ENCODE results near the gene DAZAP2.
"Not testable (repeated sequence)": the region's sequence is repeated elsewhere in the genome, so short reads cannot be mapped to it uniquely, and the experiment has no call there.

DAZAP2 gene

DNA sequence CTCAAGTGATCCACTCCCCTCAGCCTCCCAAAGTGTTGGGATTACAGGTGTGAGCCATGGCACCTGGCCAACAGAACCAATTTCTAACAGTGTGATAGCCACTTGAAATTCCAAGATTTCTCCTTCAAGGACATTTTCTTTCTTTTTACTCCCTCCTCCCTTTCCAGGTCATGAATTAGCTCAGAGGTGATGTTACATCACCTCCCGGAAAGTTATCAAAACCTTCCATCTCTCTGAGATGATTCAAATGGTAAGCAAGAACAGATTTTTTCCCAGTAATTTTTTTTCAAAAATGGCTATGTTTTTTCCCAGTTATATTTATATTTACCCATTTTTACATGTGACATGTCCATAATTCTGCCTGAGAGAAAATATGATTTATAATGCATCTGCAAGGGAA lies 47.2 kb downstream of the DAZAP2 start:
- TF ChIP-seq FOXK2 (IDR thresholded peaks at IDR 0.05) (no peak), NFRKB (IDR thresholded peaks at IDR 0.05) (no peak), L3MBTL2 (conservative IDR thresholded peaks at IDR 0.05) (no peak), ARNT (IDR thresholded peaks at IDR 0.05) (no peak)
- no peak for DNase-seq (ENCODE audit: extremely low spot score)
- POLR2A ChIA-PET = no interaction called here
- CTCF ChIA-PET = no interaction called here

DNA sequence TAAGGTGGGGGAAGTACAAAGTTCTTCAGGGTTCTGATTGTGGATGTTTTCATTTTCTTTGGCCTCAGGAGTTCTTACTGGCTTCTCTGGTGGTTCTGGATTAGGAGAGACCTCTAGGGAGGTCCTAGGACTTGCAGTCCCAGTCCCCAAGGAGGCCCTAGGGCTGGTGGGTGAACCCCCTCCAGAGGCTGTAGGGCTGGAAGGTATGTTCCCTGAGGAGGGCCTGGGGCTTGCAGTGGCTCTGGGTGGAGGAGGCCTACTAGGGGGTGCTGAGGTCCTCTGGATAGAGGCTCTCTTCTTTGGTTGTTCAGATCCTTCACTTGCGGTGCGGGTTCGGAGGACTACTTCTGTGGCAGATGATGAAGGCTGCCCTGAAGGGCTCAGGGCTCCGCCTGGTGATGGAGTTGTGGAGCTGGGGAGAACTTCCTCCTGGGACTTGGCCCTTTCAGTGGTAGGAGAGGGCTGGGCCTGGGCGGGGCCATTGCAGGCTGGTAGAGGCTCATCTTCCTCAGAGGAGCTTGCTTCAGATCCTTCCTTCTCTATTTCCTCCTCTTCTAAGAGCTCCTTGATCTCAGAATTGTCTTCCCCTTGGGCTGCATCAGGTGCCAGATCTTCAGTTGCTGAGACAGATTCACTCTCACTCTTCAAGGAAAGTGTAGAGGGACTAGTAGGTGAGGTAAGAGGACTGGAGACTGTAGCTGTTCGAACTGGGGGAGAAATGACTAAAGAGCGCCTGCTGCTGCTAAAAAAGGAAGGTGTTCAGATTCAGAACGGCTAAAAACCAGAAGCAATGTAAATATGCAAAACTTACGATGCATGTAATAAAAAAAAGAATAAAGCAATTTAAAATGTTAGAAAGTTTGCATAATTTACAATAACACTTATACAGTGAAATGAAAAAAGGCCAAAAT lies 53.2 kb downstream of the DAZAP2 start:
- DNase-seq (ENCODE audit: extremely low spot score); CTCF ChIA-PET; POLR2A ChIA-PET: not testable (repeated sequence)

Measured in HEK293T (cell line).